Keratinocyte (primary cell): ENCODE results near the gene PRPF4. TPM values are rescaled to one million over a fixed set of nuclear protein-coding genes. Genes with fewer than 3 reads are reported as not detected.

ENCODE experiments used
- DNase-seq: peaks from one replicate; pipeline ENCODE4 v3.0.0-alpha.2; 2011; ENCODE audit warnings: low read depth, missing footprints, low spot score
- FAIRE-seq: peaks from 2 replicates; lab custom pipeline; 2011; peaks lifted over from hg19 to GRCh38; lab: Jason Lieb, UNC
- H2AFZ ChIP-seq: 2 replicates; pipeline ENCODE4 v1.6.0; 2012; ENCODE audit warnings: low read length, control low read depth, inconsistent platforms; ENCODE audit not compliant: control insufficient read depth
- H3K27ac ChIP-seq: 2 replicates; pipeline ENCODE4 v1.5.1; 2011; ENCODE audit warnings: low read length; ENCODE audit not compliant: control insufficient read depth, insufficient read depth
- H3K27me3 ChIP-seq: 3 replicates; pipeline ENCODE4 v1.6.0; 2011; ENCODE audit warnings: low read length; ENCODE audit not compliant: control insufficient read depth, insufficient read depth; ENCODE audit errors: extremely low read depth
- H3K36me3 ChIP-seq, 2 experiments: 2 replicates in 1 of 2; 3 replicates in 1 of 2; pipeline ENCODE4 v1.5.1; 2011; ENCODE audit warnings: low read length in 2 of 2, mild to moderate bottlenecking in 1 of 2; ENCODE audit not compliant: control insufficient read depth in 2 of 2, insufficient read depth in 2 of 2; ENCODE audit errors: extremely low read depth in 1 of 2
- H3K4me1 ChIP-seq: 3 replicates; pipeline ENCODE4 v1.5.1; 2011; ENCODE audit warnings: low read length; ENCODE audit not compliant: control insufficient read depth, insufficient read depth; ENCODE audit errors: extremely low read depth
- H3K4me2 ChIP-seq: 3 replicates; pipeline ENCODE4 v1.6.0; 2011; ENCODE audit warnings: low read depth, low read length; ENCODE audit not compliant: control insufficient read depth, insufficient read depth; ENCODE audit errors: extremely low read depth
- H3K4me3 ChIP-seq, 3 experiments: fragments of 200-600 bp in 1 of 3; sonication (generic) in 1 of 3; 2 replicates in 2 of 3; 3 replicates in 1 of 3; pipeline ENCODE4 v1.5.1; 2011 to 2016; ENCODE audit warnings: low read length in 3 of 3, mild to moderate bottlenecking in 3 of 3, control low read depth in 2 of 3, inconsistent platforms in 1 of 3, low read depth in 1 of 3, mixed read lengths in 1 of 3, mixed run types in 1 of 3, moderate library complexity in 1 of 3; ENCODE audit not compliant: control insufficient read depth in 2 of 3, insufficient read depth in 2 of 3; ENCODE audit errors: extremely low read depth in 1 of 3
- H3K79me2 ChIP-seq: 2 replicates; pipeline ENCODE4 v1.6.0; 2012; ENCODE audit warnings: low read length; ENCODE audit not compliant: control insufficient read depth, insufficient read depth
- H3K9ac ChIP-seq: 3 replicates; pipeline ENCODE4 v1.6.0; 2011; ENCODE audit warnings: low read length; ENCODE audit not compliant: control insufficient read depth, insufficient read depth; ENCODE audit errors: extremely low read depth
- H3K9me1 ChIP-seq: 3 replicates; pipeline ENCODE4 v1.6.0; 2011; ENCODE audit warnings: low read length; ENCODE audit not compliant: control insufficient read depth, insufficient read depth; ENCODE audit errors: extremely low read depth
- H3K9me3 ChIP-seq: 2 replicates; pipeline ENCODE4 v1.5.1; 2012; ENCODE audit warnings: low read depth, low read length; ENCODE audit not compliant: control insufficient read depth
- H4K20me1 ChIP-seq: 3 replicates; pipeline ENCODE4 v1.6.0; 2011; ENCODE audit warnings: low read length; ENCODE audit not compliant: control insufficient read depth, insufficient read depth; ENCODE audit errors: extremely low read depth
- EZH2 ChIP-seq: IDR thresholded peaks from one replicate; pipeline ENCODE4 v1.6.1; 2012; ENCODE audit warnings: inconsistent platforms, mild to moderate bottlenecking, low read length, moderate library complexity
- dilution Hi-C: fragments of 300-500 bp; cut with MboI; formaldehyde crosslinking; loops from one replicate; pipeline ENCODE4 v1.7.0; 2020; ENCODE audit warnings: low sequenced_read_pairs; ENCODE audit not compliant: extremely low pct_ligation_motif_present
- polyA plus RNA-seq, 5 experiments: library from polyadenylated mRNA; depleted of rRNA in 3 of 5; stranded (reverse) in 3 of 5; stranded (forward) in 1 of 5; unstranded in 1 of 5; fragments of >200 nt; gene quantifications; 1 replicate in 1 of 5; 2 replicates in 3 of 5; 3 replicates in 1 of 5; pipeline versions ENCODE4 v1.2.1 to v1.2.3, GENCODE V29; 2011 to 2012; ENCODE audit warnings: missing spikeins in 2 of 5, low read depth in 1 of 5, low replicate concordance in 1 of 5
- TF ChIP-seq, protein P1 (sequence below), 3 experiments: IDR thresholded peaks in 1 of 3; conservative IDR thresholded peaks in 1 of 3; optimal IDR thresholded peaks in 1 of 3; 2 replicates in 2 of 3; 3 replicates in 1 of 3; pipeline versions ENCODE3 to v1.5.1; 2011; ENCODE audit warnings: low read length in 3 of 3, mild to moderate bottlenecking in 3 of 3, moderate library complexity in 2 of 3, control low read depth in 1 of 3, inconsistent platforms in 1 of 3; ENCODE audit not compliant: insufficient read depth in 2 of 3; ENCODE audit errors: extremely low read depth in 1 of 3

Gene PRPF4
- polyA plus RNA-seq, 1 donor (not counting 4 experiments of a cell fraction or from before 2014, with no cell fraction given) = 28.8 TPM

DNA sequence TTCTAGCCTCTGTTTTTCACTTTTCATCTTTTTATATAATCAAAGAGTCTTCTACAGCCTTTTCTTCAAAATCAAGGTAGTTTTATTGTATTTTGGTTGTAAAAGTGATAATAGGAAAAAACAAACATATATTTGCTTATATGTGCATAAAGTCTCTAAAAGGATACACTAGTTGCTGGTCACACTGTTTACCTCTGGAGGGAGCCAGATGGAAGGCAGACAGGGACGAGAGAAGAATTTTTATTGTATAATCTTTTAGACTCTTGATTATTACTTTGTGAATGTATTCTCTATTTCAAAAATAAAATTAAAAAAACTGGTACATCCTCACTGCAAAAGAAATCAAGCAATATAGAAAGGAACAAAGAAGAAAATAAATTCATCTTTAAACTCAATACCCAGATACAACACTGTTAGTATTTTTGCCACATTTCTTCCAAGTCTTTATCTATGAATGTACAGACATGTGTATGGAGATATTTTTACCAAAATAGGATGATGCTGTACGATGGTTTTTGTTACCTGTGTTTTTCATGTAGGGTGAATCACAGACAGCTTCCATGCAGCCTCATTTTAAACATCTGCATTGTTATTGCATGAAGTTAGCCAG, 33.9 kb downstream of the PRPF4 start:
- Histone ChIP-seq H4K20me1 (no peaks in the 10 kb centered on the region), H3K9me3 (no peaks in the 10 kb centered on the region), H2AFZ (no peak overlapping the region), H3K27me3 (no peaks in the 10 kb centered on the region), H3K4me3 (no peak overlapping the region), H3K27ac (no peak overlapping the region), H3K4me2 (no peak overlapping the region), H3K79me2 (no peaks in the 10 kb centered on the region), H3K36me3 (no peaks in the 10 kb centered on the region), H3K9ac (no peak overlapping the region), H3K9me1 (no peaks in the 10 kb centered on the region), H3K4me1 (no peaks in the 10 kb centered on the region)
- dilution Hi-C loops = no loop called here
- TF ChIP-seq, protein P1, sequence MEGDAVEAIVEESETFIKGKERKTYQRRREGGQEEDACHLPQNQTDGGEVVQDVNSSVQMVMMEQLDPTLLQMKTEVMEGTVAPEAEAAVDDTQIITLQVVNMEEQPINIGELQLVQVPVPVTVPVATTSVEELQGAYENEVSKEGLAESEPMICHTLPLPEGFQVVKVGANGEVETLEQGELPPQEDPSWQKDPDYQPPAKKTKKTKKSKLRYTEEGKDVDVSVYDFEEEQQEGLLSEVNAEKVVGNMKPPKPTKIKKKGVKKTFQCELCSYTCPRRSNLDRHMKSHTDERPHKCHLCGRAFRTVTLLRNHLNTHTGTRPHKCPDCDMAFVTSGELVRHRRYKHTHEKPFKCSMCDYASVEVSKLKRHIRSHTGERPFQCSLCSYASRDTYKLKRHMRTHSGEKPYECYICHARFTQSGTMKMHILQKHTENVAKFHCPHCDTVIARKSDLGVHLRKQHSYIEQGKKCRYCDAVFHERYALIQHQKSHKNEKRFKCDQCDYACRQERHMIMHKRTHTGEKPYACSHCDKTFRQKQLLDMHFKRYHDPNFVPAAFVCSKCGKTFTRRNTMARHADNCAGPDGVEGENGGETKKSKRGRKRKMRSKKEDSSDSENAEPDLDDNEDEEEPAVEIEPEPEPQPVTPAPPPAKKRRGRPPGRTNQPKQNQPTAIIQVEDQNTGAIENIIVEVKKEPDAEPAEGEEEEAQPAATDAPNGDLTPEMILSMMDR (optimal IDR thresholded peaks at IDR 0.05 in 1 of 3, IDR thresholded peaks at IDR 0.05 in 1 of 3, conservative IDR thresholded peaks at IDR 0.05 in 1 of 3; ENCODE audit: extremely low read depth in 1 of 3, insufficient read depth in 2 of 3, low read length in 3 of 3) = peak; percentile 48 to 64 (median 49)
- TF ChIP-seq EZH2 = no peak
- no peak for DNase-seq
- no peak for FAIRE-seq

DNA sequence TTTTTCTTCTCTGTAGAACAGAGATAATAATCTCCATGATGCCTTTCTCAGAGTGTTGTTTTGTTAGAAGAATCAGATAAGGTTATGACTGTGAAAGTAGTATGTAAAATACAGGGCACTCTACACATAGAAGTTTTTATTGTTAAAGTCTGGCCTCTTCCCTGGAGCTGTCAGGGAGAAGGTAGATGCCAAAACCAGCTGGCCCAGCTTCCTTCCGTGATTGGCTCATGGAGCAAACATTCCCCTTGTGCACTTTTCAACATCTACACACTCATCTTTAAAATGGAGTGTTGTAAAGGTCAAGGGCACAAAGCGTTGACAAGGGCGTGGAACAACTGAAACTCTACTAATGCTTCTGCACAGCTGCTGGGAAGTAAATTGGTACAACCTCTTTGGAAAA, 35.1 kb downstream of the PRPF4 start:
- H3K27ac ChIP-seq = no peak overlapping the region
- H3K9ac ChIP-seq = no peak overlapping the region
- H3K4me1 ChIP-seq = no peaks in the 10 kb centered on the region
- no peaks in the 10 kb centered on the region for H3K79me2 ChIP-seq
- no peak for FAIRE-seq
- no peak for DNase-seq
- no peaks in the 10 kb centered on the region for H3K9me3 ChIP-seq
- no peak overlapping the region for H2AFZ ChIP-seq
- H3K9me1 ChIP-seq = no peaks in the 10 kb centered on the region
- no peak overlapping the region for H3K4me3 ChIP-seq
- H3K36me3 ChIP-seq = no peaks in the 10 kb centered on the region
- H4K20me1 ChIP-seq = no peaks in the 10 kb centered on the region
- no peak overlapping the region for H3K4me2 ChIP-seq
- TF ChIP-seq, protein P1 (optimal IDR thresholded peaks at IDR 0.05 in 1 of 3, IDR thresholded peaks at IDR 0.05 in 1 of 3, conservative IDR thresholded peaks at IDR 0.05 in 1 of 3; ENCODE audit: extremely low read depth in 1 of 3, insufficient read depth in 2 of 3, low read length in 3 of 3) = no peak
- no peak for TF ChIP-seq EZH2
- dilution Hi-C loops = no loop called here
- no peaks in the 10 kb centered on the region for H3K27me3 ChIP-seq
